Measurements from ENCODE around the gene KIF20A.
"Not testable (repeated sequence)": the region's sequence is repeated elsewhere in the genome, so short reads cannot be mapped to it uniquely, and the experiment has no call there.

KIF20A gene

GRCh38 chr5:138178516-138179276 lies at the start of gene KIF20A, which contains the start of gene BRD8:
KIF20A (plus strand) TSS chr5:138179112; CDS start chr5:138179681, 569 bp downstream.
BRD8 (minus strand) TSS chr5:138178630; CDS start chr5:138178614, 16 bp downstream.
- peak; percentile 96 to 98 for DNase-seq

- DNase-seq: no peak
Measured at GRCh38 chr5:138129347-138129746, 49.6 kb upstream of the KIF20A start.

DNA sequence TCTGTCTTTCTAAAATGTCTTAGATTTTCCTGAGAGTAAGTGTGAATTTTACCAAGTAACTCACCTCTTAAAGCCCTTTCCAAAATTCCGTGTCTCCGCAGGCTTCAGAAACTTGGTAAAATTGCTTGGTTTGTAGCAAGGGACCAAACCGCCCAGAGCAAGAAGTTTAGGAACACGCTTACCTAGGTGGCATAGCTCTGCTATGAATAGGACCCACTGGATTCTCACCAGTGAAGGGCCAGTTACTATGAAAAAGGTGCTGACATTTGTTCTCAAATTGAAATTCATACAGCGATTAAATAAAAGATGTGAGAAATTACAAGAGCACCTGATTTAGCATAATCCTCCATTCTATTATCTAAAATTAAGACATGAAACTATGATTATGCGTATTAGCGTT lies 46.4 kb upstream of the KIF20A start:
- DNase-seq: no peak

DNA sequence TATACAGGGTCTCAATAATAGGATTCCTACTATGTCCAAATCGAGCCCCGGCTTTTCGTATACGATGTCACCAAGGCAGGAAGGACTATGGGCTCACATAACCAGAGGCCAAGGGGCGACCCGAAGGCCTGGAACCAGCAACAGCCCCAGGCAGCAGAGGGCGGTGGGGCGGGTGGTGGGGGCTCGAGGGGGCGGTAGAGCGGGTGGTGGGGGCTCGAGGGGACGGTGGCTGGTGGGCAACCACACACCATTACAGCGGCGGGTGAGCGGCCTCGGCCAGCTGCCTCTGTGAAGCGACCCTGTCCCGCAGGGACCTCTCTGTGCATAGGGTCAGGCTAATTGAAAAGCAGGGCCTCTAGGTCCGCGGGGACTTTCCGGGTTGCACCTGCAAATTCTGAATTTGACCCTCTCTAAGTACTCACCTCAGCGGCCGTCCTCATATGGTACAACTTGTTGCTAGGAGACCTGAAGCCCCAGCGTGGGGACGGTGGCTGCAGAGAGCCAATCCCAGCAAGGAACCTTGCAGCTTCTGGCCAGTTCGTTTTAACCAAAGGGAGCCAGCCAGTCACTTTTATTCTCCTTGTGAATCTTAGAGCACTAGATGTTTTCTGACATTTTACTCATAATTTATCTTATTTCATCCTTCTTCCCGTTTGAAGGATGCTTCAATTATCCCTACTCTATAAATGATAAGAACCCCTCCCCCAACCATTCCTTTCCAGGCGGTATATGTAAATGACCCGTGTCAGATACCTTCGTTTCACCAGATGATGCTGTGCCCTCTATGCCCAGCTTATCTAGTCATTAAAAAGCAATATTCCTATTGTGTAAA lies 39.7 kb upstream of the KIF20A start, which contains the start of gene NME5:
TSS of gene NME5 (minus strand) at position 480 of the 832 bp plus-strand sequence. CDS start 648 bp downstream, outside the sequence.
- DNase-seq: peak; percentile 57 to 79

GRCh38 chr5:138139781-138140090 lies 39.2 kb upstream of the KIF20A start:
- DNase-seq: no peak

GRCh38 chr5:138140268-138140667 lies 38.6 kb upstream of the KIF20A start:
- DNase-seq: no peak

GRCh38 chr5:138141734-138142133 lies 37.2 kb upstream of the KIF20A start:
- no peak for DNase-seq

DNA sequence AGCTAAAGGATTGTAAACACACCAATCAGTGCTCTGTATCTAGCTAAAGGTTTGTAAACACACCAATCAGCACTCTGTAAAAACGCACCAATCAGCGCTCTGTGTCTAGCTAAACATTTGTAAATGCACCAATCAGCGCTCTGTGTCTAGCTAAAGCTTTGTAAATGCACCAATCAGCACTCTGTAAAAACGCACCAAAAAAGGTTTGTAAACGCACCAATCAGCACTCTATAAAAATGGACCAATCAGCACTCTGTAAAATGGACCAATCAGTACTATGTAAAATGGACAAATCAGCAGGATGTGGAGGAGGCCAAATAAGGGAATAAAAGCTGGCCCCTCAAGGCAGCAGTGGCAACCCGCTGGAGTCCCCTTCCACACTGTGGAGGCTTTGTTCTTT lies 35.3 kb upstream of the KIF20A start:
- not testable (repeated sequence) for DNase-seq

- no peak for DNase-seq
Measured at GRCh38 chr5:138148811-138149210, 30.1 kb upstream of the KIF20A start.

DNA sequence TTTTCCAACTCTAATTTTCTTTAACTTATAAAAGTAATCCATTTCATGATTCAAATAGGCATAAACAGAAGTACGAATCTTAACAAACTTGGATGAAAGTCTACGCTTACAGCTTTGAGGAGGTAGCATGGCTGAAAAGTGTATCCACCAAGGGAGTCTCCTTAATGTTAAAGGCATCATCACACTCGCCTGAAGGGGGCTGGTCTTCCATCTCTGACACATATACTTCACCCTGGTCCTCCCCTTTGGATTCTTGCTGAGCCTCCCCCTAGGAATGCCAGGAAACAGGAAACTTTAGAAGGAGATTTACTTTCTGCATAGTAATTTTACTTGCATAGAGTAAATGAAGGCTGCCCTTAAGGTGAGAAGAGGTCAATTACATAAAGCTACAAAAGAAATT lies 29.4 kb upstream of the KIF20A start:
- no peak for DNase-seq

DNA sequence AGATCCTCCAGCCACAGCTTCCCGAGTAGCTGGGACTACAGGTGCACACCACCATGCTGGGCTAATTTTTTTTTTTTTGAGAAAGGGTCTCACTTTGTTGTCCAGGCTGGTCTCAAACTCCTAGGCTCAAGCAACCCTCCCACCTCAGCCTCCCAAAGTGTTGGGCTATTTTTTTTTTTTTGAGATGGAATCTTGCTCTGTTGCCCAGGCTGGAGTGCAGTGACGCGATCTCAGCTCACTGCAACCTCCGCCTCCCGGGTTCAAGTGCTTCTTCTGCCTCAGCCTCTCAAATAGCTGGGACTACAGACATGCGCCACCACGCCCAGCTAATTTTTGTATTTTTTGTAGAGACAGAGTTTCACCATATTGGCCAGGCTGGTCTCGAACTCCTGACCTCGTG lies 22.9 kb upstream of the KIF20A start:
- DNase-seq: not testable (repeated sequence)

GRCh38 chr5:138157626-138158025 lies 21.3 kb upstream of the KIF20A start:
- DNase-seq: no peak

GRCh38 chr5:138159666-138160065 lies 19.2 kb upstream of the KIF20A start:
- no peak for DNase-seq

DNA sequence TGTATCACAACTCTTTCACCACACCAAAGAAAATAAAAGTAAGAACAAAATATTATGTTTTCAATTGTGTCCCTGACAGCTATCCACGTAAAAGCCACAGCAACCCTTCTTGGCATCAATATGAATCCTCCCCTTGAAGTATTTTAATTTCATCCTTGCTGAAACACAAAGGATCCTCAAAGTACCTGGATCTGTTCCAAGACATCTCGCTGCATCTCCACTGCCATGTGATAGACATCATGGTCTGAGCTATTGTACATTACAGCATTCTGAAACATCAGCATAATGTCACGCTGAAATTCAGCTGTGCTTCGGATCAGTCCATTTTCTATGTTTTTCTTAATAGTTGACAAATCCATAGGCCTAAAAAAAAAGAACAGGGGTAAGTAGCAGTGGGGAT lies 18.2 kb upstream of the KIF20A start:
- DNase-seq: no peak

DNA sequence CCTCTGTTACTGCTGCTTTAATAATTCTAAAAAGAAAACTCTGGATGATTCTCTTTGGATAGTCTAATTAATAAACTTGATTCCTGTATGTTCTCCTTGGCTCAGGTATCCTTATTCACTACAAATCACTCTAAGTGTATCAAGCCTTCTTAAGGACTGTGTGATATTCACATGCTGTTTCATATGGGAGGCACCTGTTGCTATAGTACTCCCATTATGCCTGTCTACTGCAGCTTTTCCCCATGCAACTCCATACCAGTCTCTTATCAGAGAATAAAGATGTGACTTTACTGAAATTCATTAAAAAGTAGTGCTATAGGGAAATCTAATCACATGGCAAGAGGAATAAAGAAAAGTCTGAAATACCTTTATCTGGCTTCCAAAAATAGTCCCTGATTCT lies 15.2 kb upstream of the KIF20A start:
- DNase-seq: no peak

DNA sequence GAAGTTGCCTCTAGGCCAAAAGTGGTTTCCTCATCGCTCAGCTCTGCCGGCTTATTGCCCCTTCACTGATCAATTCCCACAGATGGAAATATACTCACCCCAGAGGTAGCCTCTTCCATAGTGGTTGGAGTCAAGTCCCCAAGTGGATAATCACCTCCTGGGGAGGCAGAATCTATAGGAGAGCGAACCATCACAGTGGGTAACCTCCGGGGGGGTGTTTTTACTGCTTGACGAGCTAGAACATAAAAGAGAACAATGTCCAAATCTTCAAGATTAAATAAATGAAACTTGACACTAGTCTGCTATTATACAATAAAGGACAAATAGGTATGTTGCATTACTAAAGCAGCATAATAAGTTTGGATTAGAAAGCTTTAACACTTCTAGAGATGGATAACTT lies 9.8 kb upstream of the KIF20A start:
- DNase-seq: no peak

- no peak for DNase-seq
Measured at GRCh38 chr5:138170299-138170698, 8.6 kb upstream of the KIF20A start.

- peak in 1 of 2 experiments; percentile 43 for DNase-seq
Measured at GRCh38 chr5:138177941-138178515, 884 bp upstream of the KIF20A start.

- peak in 1 of 2 experiments; percentile 50 for DNase-seq
Measured at GRCh38 chr5:138179277-138179857, 455 bp downstream of the KIF20A start.

DNA sequence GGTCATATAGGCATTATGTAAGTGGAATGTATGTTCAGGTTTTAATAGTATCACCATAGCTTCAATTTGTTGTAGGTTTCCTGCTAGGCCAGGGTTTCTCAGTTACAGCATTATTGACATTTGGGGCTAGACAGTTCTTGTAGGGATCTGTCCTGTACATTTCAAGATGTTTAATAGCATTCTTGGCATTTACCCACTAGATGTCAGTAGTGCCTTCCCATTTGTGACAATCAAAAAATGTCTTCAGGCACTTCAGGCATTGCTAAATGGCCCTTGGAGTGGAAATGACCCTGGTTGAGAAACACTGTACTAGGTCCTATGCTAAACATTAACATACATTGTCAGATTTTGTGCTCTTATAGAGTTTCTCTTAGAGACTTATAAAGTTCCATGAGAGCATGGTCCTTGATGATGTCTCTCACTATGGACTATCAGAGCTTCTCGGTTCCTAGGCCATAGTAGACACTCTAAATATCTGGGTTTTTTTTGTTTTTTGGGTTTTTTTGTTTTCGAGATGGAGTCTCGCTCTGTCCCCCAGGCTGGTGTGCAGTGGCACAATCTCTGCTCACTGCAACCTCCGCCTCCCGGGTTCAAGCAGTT lies 1.4 kb downstream of the KIF20A start:
- peak; percentile 68 to 78 for DNase-seq

- no peak for DNase-seq
Measured at GRCh38 chr5:138180841-138181240, 1.9 kb downstream of the KIF20A start.

DNA sequence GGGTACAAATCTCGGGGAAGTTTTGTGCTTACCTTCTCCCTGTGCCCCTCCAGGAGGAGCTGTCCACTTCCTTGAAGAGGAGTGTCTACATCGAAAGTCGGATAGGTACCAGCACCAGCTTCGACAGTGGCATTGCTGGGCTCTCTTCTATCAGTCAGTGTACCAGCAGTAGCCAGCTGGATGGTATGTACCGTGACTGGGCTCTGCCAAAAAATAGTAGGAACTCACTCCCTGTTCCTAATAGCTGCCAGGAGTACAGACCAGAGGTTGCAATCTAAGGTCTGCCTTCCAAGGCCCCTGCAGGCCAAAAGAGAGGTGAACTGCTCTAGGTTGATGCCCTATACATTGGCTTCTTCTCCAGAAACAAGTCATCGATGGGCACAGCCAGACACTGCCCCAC lies 3.9 kb downstream of the KIF20A start:
- DNase-seq: no peak

GRCh38 chr5:138186002-138186447 lies 7.1 kb downstream of the KIF20A start:
- no peak for DNase-seq
